ENCODE measurements around the gene ODC1. TPM values are rescaled to one million over a fixed set of nuclear protein-coding genes. Genes with fewer than 3 reads are reported as not detected.

Gene ODC1
- total and polyA plus RNA-seq, 2 donors (not counting 3 experiments of a cell fraction or from before 2014, with no cell fraction given), result 109 to 132 TPM

GRCh38 chr2:10448576-10449485 lies 704 bp upstream of the ODC1 start:
- H3K4me1 ChIP-seq (ENCODE audit: control insufficient read depth, extremely low read depth, insufficient read depth, low read length), result peaks cover 28% of the 10 kb centered on the region
- TF ChIP-seq POLR2AphosphoS5 (IDR thresholded peaks at IDR 0.05; ENCODE audit: insufficient read depth, low read depth, low read length) (peak; percentile 50), MYC (IDR thresholded peaks at IDR 0.05; ENCODE audit: low read depth, low read length) (peak; percentile 79), POLR2A (IDR thresholded peaks at IDR 0.05; ENCODE audit: low read depth, low read length) (peak; percentile 83), JUN (IDR thresholded peaks at IDR 0.05; ENCODE audit: borderline replicate concordance, insufficient read depth, insufficient read length, low read depth) (no peak), EZH2 (IDR thresholded peaks at IDR 0.05; ENCODE audit: borderline replicate concordance, low read depth, low read length, severe bottlenecking) (no peak), GATA2 (IDR thresholded peaks at IDR 0.05; ENCODE audit: insufficient read depth, insufficient read length, low read depth, low read length) (no peak), FOS (IDR thresholded peaks at IDR 0.05; ENCODE audit: borderline replicate concordance, insufficient read depth, low read length) (no peak)
- TF ChIP-seq, protein P1, sequence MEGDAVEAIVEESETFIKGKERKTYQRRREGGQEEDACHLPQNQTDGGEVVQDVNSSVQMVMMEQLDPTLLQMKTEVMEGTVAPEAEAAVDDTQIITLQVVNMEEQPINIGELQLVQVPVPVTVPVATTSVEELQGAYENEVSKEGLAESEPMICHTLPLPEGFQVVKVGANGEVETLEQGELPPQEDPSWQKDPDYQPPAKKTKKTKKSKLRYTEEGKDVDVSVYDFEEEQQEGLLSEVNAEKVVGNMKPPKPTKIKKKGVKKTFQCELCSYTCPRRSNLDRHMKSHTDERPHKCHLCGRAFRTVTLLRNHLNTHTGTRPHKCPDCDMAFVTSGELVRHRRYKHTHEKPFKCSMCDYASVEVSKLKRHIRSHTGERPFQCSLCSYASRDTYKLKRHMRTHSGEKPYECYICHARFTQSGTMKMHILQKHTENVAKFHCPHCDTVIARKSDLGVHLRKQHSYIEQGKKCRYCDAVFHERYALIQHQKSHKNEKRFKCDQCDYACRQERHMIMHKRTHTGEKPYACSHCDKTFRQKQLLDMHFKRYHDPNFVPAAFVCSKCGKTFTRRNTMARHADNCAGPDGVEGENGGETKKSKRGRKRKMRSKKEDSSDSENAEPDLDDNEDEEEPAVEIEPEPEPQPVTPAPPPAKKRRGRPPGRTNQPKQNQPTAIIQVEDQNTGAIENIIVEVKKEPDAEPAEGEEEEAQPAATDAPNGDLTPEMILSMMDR (IDR thresholded peaks at IDR 0.05; ENCODE audit: extremely low read depth in 1 of 2, insufficient read depth in 1 of 2, low read depth in 1 of 2, low read length in 2 of 2), result peak in 1 of 2 donors; percentile 17
- TF ChIP-seq, protein P2, sequence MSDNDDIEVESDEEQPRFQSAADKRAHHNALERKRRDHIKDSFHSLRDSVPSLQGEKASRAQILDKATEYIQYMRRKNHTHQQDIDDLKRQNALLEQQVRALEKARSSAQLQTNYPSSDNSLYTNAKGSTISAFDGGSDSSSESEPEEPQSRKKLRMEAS (IDR thresholded peaks at IDR 0.05; ENCODE audit: insufficient read depth, insufficient read length), result peak; percentile 97
- no peaks in the 10 kb centered on the region for H3K27me3 ChIP-seq (ENCODE audit: control insufficient read depth in 2 of 2, insufficient read depth in 2 of 2, low read length in 2 of 2)
- H3K9me3 ChIP-seq (replicated peaks; ENCODE audit: control insufficient read depth, insufficient read depth, low read length), result no peaks in the 10 kb centered on the region
- peak overlapping the region; percentile 67 for H3K4me2 ChIP-seq (ENCODE audit: insufficient read depth, low read length)
- peak overlapping the region; percentile 57 for H2AFZ ChIP-seq (ENCODE audit: low read depth, low read length)
- H3K79me2 ChIP-seq (ENCODE audit: control insufficient read depth, insufficient read depth, low read length), result peaks cover 42% of the 10 kb centered on the region
- BruUV-seq (replicated peaks), result TSS peak; percentile 82
- CTCF ChIA-PET, result interaction anchor here (0.7 to 7.4 kb wide), 11 partner anchors 14 to 679 kb away, joined by 3 to 52 read pairs (median 4); no protein-coding TSS in a partner anchor
- peak; percentile 70 for FAIRE-seq
- H3K9ac ChIP-seq (replicated peaks; ENCODE audit: extremely low read depth, insufficient read depth, low read length), result peak overlapping the region; percentile 82
- dilution Hi-C loops (cut with MboI; ENCODE audit: extremely low pct_ligation_motif_present, low sequenced_read_pairs) (no loop called here), intact Hi-C loops (cut with micrococcal nuclease) (loop anchor here (1.0 to 2.0 kb wide), 2 partner anchors 102 to 211 kb away; no protein-coding TSS in a partner anchor)
- peak overlapping the region; percentile 10 to 46 (median 32) for H3K4me3 ChIP-seq (replicated peaks in 1 of 3; ENCODE audit: insufficient read depth in 1 of 3, low read depth in 1 of 3, low read length in 3 of 3)
- peaks cover 4 to 6% of the 10 kb centered on the region in 2 experiments for H3K36me3 ChIP-seq (ENCODE audit: control insufficient read depth in 2 of 2, extremely low read depth in 1 of 2, insufficient read depth in 2 of 2, low read length in 2 of 2)
- peak; percentile 90 for DNase-seq (ENCODE audit: low read depth, low spot score)
- peak overlapping the region; percentile 69 for H3K27ac ChIP-seq (ENCODE audit: insufficient read depth, low read depth, low read length)
- H3K9me1 ChIP-seq (replicated peaks; ENCODE audit: control insufficient read depth, extremely low read depth, insufficient read depth, low read length), result no peaks in the 10 kb centered on the region
- POLR2A ChIA-PET, result interaction anchor here (0.5 to 1.0 kb wide), 5 partner anchors 211 to 709 kb away, joined by 3 to 6 read pairs (median 3); no protein-coding TSS in a partner anchor
- peaks cover 2% of the 10 kb centered on the region for H4K20me1 ChIP-seq (replicated peaks; ENCODE audit: control insufficient read depth, extremely low read depth, insufficient read depth, low read length)
